Body of pancreas (tissue), 4 donors: ENCODE measurements around the gene RB1. TPM values are rescaled to one million over a fixed set of nuclear protein-coding genes. Genes with fewer than 3 reads are reported as not detected.

Source experiments
- ATAC-seq: fragments of 150-250 bp; one replicate; pipeline ENCODE4 v1.9.1; 2016
- DNase-seq, 4 donors: peaks; one replicate each; pipeline ENCODE4 v3.0.0-alpha.2; 2019
- H3K27ac ChIP-seq, 4 donors: fragments of 200-600 bp; sonication (generic); 1 replicate in 3 of 4; 2 replicates in 1 of 4; pipeline versions ENCODE4 v1.5.1 to v1.6.1; 2016 to 2019; ENCODE audit warnings: mild to moderate bottlenecking in 1 of 4, mixed read lengths in 1 of 4, moderate library complexity in 1 of 4
- H3K27me3 ChIP-seq, 2 donors: fragments of 200-600 bp; sonication (generic); one replicate each; pipeline ENCODE4 v1.6.0; 2016; ENCODE audit warnings: mild to moderate bottlenecking in 1 of 2
- H3K36me3 ChIP-seq, 2 donors: fragments of 200-600 bp; sonication (generic); replicated peaks in 1 of 2; 2 replicates each; pipeline ENCODE4 v1.5.1; 2016; ENCODE audit warnings: low read depth in 2 of 2; ENCODE audit not compliant: insufficient read depth in 1 of 2
- H3K4me1 ChIP-seq: fragments of 200-600 bp; sonication (generic); one replicate; pipeline ENCODE4 v1.6.0; 2016
- H3K4me3 ChIP-seq, 2 donors: fragments of 200-600 bp; sonication (generic); 1 replicate in 1 of 2; 2 replicates in 1 of 2; pipeline ENCODE4 v1.5.1; 2016 to 2019
- H3K9me3 ChIP-seq, 3 donors: fragments of 200-600 bp; sonication (generic); 1 replicate in 2 of 3; 2 replicates in 1 of 3; pipeline ENCODE4 v1.5.1; 2016
- POLR2A ChIP-seq, 3 donors: fragments of 450-650 bp; IDR thresholded peaks; one replicate each; pipeline ENCODE4 v1.6.1; 2016; ENCODE audit warnings: antibody characterized with exemption in 3 of 3, mild to moderate bottlenecking in 2 of 3
- WGBS, 2 donors: methylation state at CpG; one replicate each; pipeline ENCODE4 v1.1.5; 2017; 5-methylcytosine and 5-hydroxymethylcytosine counted together
- intact Hi-C: fragments of 100-400 bp; cut with DNase I; formaldehyde crosslinking; loops from one replicate; pipeline ENCODE4 v1.15.1; 2023
- total RNA-seq, 2 donors: library from RNA; depleted of rRNA; stranded (reverse); fragments of >200 nt; gene quantifications; one replicate each; pipeline ENCODE4 v1.1.0, GENCODE V29; 2016
- TF ChIP-seq, protein P1 (sequence below), 7 experiments: fragments of 450-650 bp in 4 of 7; fragments of 200-600 bp in 3 of 7; sonication (generic) in 3 of 7; IDR thresholded peaks; one replicate each; pipeline ENCODE4 v1.5.1; 2016 to 2019; ENCODE audit warnings: antibody characterized with exemption in 7 of 7

The RB1 gene
- total RNA-seq, 2 donors from 2014 or later = 20.5 to 28.0 TPM

DNA sequence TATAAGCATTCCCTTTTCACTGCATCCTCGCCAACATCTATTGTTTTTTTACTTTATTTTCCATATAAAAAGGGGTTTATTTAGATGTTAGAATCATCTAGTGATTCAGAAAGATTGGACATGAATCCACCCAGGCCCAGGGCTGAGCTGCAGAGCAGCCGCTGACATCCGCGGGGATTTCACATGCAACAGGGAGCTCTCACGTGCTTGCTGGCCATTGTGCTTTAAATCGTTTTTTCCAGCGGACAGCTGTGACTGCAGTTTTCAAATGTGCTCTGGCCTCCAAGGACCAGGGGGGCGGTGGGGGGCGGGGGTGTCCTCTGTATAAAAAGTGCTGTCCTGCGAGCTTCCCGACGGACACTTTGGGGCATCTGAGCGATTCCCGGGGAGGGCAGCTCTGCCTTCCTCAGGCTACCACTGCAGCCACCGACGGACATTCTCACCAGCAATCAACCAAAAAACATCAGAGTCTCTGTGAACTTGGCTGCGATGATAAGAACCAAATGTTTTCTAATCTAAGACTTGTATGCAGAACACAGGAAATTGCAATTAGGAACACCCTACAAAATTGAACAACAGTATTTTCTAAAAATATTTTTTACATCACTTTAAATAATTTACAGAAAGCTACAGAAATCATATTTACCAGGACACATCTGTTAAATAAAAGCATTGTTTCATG, 12.6 kb downstream of the RB1 start:
- Histone ChIP-seq H3K4me1 (no peaks in the 10 kb centered on the region), H3K27me3 (no peaks in the 10 kb centered on the region), H3K4me3 (no peak overlapping the region), H3K27ac (no peak overlapping the region), H3K36me3 (peaks cover 0 to 2% of the 10 kb centered on the region in 2 donors), H3K9me3 (peaks cover 0 to 4% (median 0%) of the 10 kb centered on the region in 3 donors)
- TF ChIP-seq, protein P1, sequence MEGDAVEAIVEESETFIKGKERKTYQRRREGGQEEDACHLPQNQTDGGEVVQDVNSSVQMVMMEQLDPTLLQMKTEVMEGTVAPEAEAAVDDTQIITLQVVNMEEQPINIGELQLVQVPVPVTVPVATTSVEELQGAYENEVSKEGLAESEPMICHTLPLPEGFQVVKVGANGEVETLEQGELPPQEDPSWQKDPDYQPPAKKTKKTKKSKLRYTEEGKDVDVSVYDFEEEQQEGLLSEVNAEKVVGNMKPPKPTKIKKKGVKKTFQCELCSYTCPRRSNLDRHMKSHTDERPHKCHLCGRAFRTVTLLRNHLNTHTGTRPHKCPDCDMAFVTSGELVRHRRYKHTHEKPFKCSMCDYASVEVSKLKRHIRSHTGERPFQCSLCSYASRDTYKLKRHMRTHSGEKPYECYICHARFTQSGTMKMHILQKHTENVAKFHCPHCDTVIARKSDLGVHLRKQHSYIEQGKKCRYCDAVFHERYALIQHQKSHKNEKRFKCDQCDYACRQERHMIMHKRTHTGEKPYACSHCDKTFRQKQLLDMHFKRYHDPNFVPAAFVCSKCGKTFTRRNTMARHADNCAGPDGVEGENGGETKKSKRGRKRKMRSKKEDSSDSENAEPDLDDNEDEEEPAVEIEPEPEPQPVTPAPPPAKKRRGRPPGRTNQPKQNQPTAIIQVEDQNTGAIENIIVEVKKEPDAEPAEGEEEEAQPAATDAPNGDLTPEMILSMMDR (IDR thresholded peaks at IDR 0.05) = no peak
- TF ChIP-seq POLR2A (IDR thresholded peaks at IDR 0.05) = no peak
- no peak for ATAC-seq
- WGBS, 2 donors = 81 to 82% methylated on average over 9 to 17 of the region's 17 CpGs
- intact Hi-C loops = no loop called here
- no peak for DNase-seq

DNA sequence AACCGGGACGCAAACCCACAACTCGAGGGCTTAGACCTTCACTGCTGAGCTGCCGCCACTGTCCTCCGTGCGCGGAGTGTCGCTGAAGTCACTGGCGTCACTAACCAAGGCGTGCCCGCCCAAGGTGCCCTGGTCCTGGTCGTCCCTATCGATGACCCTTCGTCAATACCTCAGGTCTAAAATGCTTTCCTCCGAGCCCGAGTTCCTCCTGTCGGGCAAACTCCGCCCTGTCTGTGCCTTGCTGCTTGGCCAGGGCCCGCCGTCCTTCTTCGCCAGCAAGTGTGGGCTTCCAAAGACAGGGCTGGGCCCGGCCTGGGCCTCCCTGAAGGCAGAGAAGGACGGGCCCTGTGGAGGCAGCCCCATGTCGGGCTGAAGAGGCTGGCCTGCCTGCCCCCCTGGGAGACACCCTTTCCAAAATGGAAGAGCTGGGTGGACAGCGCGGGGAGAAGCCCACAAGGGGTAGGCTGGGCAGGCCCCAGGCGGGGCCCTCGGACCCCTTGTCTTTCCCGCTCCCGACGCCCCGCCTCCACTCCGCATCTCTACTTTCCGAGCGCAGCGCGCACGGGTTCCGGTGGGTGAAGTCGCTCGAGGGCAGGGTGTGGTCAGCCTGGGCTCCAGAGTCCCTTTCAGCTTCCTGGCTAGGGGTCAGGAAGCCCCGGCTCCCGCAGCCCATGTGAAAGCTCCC, 13.4 kb downstream of the RB1 start:
- Histone ChIP-seq H3K4me3 (no peak overlapping the region), H3K9me3 (peaks cover 0 to 10% (median 0%) of the 10 kb centered on the region in 3 donors), H3K4me1 (no peaks in the 10 kb centered on the region), H3K27me3 (no peaks in the 10 kb centered on the region), H3K36me3 (peaks cover 0 to 2% of the 10 kb centered on the region in 2 donors), H3K27ac (no peak overlapping the region)
- no peak for DNase-seq
- intact Hi-C loops = no loop called here
- TF ChIP-seq POLR2A (IDR thresholded peaks at IDR 0.05) = no peak
- TF ChIP-seq, protein P1 (IDR thresholded peaks at IDR 0.05) = no peak
- no peak for ATAC-seq
- 86 to 95% methylated on average over 24 to 43 of the region's 43 CpGs for WGBS, 2 donors

DNA sequence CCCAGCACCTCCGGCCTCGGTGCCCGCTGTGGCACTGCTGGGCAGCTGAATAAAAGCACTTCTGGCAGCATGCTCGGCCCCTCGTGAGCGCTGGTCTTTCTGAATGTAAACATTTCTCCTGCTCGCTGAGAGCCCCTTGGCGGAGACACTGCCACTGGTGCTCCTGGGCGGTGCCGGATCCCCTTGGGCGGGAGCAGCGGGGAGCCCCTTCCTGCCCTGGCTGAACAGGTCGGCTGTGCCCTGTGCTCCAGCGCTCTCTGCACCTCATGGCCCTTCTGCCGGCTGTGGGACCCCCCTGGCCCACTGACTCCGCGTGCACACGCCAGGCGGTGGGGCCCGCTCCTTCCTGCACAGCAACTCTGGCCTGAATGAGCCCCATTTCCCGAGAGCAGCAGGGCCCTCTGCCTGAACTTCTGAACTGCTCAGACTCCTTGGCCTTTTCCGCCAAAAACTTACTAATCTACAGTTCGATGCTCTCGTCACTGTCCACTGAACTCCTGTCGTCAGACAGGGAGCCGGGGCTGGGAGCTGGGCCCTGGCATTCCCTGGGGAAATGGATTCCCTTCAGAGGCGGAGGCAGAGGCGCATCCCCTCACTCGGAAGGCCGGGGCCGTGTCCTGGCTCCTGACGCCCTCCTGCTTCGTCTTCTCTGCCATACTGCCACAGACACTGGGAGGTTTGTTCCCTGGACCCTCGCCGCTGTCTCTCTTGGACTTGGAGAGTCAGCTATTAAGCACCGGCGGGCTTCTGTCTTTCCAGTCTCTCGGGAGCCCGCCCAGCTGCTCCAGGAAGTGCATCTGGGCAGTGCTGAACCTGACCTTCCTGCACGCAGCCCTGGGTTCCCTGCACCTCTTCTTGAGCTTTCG, 14.2 kb downstream of the RB1 start:
- TF ChIP-seq, protein P1 (IDR thresholded peaks at IDR 0.05) = no peak
- no peak for TF ChIP-seq POLR2A (IDR thresholded peaks at IDR 0.05)
- Histone ChIP-seq H3K27me3 (no peaks in the 10 kb centered on the region), H3K36me3 (peaks cover 0 to 1% of the 10 kb centered on the region in 2 donors), H3K9me3 (peaks cover 0 to 10% (median 0%) of the 10 kb centered on the region in 3 donors), H3K4me1 (no peaks in the 10 kb centered on the region), H3K4me3 (no peak overlapping the region), H3K27ac (peak overlapping the region in 1 of 4 donors; percentile 30)
- DNase-seq (peak in 3 of 4 donors; percentile 11 to 15 (median 15)), ATAC-seq (peak; percentile 31)
- intact Hi-C loops = no loop called here
- WGBS, 2 donors = 70 to 83% methylated on average over 28 to 31 of the region's 41 CpGs

DNA sequence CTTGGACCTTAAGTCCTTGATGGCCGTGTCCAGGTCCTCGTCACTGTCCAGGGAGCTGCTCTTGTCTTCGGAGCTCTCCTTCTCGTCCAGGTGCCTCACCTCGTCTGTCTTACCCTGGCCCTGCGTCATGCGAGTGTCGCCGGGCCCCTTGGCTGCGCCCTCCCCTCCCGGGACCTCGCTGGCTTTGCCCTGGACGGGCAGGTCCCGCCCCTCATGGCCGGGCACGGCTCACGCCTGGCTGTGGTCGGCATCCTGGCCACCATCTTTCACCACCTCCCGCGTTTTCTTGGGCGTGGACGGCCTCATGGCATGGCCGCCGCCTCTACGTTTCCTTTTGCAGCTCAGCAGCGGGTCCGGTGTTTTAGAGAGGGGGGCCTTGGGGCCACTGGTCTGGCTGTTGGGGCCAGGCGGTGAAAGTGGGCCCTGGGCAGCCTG, 14.8 kb downstream of the RB1 start:
- peaks cover 0 to 10% (median 0%) of the 10 kb centered on the region in 3 donors for H3K9me3 ChIP-seq
- TF ChIP-seq POLR2A (IDR thresholded peaks at IDR 0.05) = no peak
- TF ChIP-seq, protein P1 (IDR thresholded peaks at IDR 0.05) = no peak
- intact Hi-C loops = no loop called here
- H3K27me3 ChIP-seq = no peaks in the 10 kb centered on the region
- H3K36me3 ChIP-seq = no peaks in the 10 kb centered on the region
- H3K27ac ChIP-seq = peak overlapping the region in 1 of 4 donors; percentile 30
- ATAC-seq (no peak), DNase-seq (peak in 1 of 4 donors; percentile 12)
- WGBS, 2 donors = 51 to 78% methylated on average over 26 to 28 of the region's 28 CpGs
- H3K4me1 ChIP-seq = no peaks in the 10 kb centered on the region
- H3K4me3 ChIP-seq = no peak overlapping the region
